Measurements from ENCODE around the gene SPSB2.

The SPSB2 gene

GRCh38 chr12:6851153-6851920 lies 21.8 kb downstream of the SPSB2 start, which contains the start of gene CDCA3 (continued):
- no peak for TF ChIP-seq ZNF621 (tag by site-specific recombination; IDR thresholded peaks at IDR 0.05)
- no peak for TF ChIP-seq ZNF521 (tag by site-specific recombination; IDR thresholded peaks at IDR 0.05)
- TF ChIP-seq ZNF292 (tag by site-specific recombination; IDR thresholded peaks at IDR 0.05; ENCODE audit: borderline replicate concordance, low read depth) = no peak
- peak; percentile 61; the same call in 1 of the 2 replicates for TF ChIP-seq ZNF629 (tag by site-specific recombination; IDR thresholded peaks at IDR 0.05)
- peak; percentile 28 for TF ChIP-seq ZFHX2 (tag by site-specific recombination; conservative IDR thresholded peaks at IDR 0.05)
- TF ChIP-seq IKZF3 (tag by site-specific recombination; IDR thresholded peaks at IDR 0.05) = no peak; the same call in 1 of the 2 replicates
- peak; percentile 46; the same call in 1 of the 2 replicates for TF ChIP-seq ZNF2 (tag by site-specific recombination; IDR thresholded peaks at IDR 0.05)
- TF ChIP-seq ZBTB44 (tag by site-specific recombination; IDR thresholded peaks at IDR 0.05) = peak; percentile 83
- TF ChIP-seq ZNF391 (tag by site-specific recombination; IDR thresholded peaks at IDR 0.05; ENCODE audit: borderline replicate concordance, low read depth) = 0 out of 2 replicates have a peak, but pooled peaks have one; percentile 31
- no peak for TF ChIP-seq ZNF274 (IDR thresholded peaks at IDR 0.05; ENCODE audit: low read length)
- TF ChIP-seq ZNF274 (tag by site-specific recombination; IDR thresholded peaks at IDR 0.05; ENCODE audit: borderline replicate concordance) = no peak
- no peak for TF ChIP-seq KLF1 (tag by site-specific recombination; IDR thresholded peaks at IDR 0.05)
- peak; percentile 82 for TF ChIP-seq ZBTB7A (tag by site-specific recombination; IDR thresholded peaks at IDR 0.05; ENCODE audit: low read depth)
- 0 out of 2 replicates have a peak, but pooled peaks have one; percentile 31 for TF ChIP-seq KLF17 (tag by site-specific recombination; IDR thresholded peaks at IDR 0.05)
- no peak for TF ChIP-seq ZNF223 (tag by site-specific recombination; IDR thresholded peaks at IDR 0.05)
- TF ChIP-seq GLI4 (tag by site-specific recombination; IDR thresholded peaks at IDR 0.05) = no peak
- TF ChIP-seq ZNF302 (tag by site-specific recombination; IDR thresholded peaks at IDR 0.05; ENCODE audit: low read depth) = no peak
- peak; percentile 77 for TF ChIP-seq SP3 (tag by site-specific recombination; IDR thresholded peaks at IDR 0.05)

- Histone ChIP-seq H3K4me1 (ENCODE audit: control insufficient read depth, insufficient read depth, low read length) (peaks cover 11% of the 10 kb centered on the region), H3K36me3 (ENCODE audit: control insufficient read depth in 2 of 2, insufficient read depth in 1 of 2, low read length in 2 of 2) (peaks cover 22 to 66% of the 10 kb centered on the region in 2 experiments), H3K9me3 (ENCODE audit: control insufficient read depth, insufficient read depth, low read depth, low read length) (no peaks in the 10 kb centered on the region), H3K27ac (ENCODE audit: extremely low read depth, low read depth, low read length) (peak overlapping the region; percentile 58), H3K4me3 (ENCODE audit: low read depth, low read length) (peak overlapping the region; percentile 76)
- CTCF ChIA-PET = interaction anchor here (0.6 to 8.4 kb wide), 7 partner anchors 14 to 257 kb away, joined by 3 to 71 read pairs (median 10); partner anchors contain the start of genes SPSB2 and TPI1
- POLR2A ChIA-PET = interaction anchor here (0.6 to 7.1 kb wide), 27 partner anchors 9 to 1330 kb away, joined by 3 to 183 read pairs (median 11); partner anchors contain the start of genes C12orf57, COPS7A, GAPDH and GNB3
- TF ChIP-seq ZXDB (tag by site-specific recombination; IDR thresholded peaks at IDR 0.05) (0 out of 2 replicates have a peak, but pooled peaks have one; percentile 31), GFI1B (tag by site-specific recombination; IDR thresholded peaks at IDR 0.05) (no peak), PBX3 (CRISPR knock-in tag; IDR thresholded peaks at IDR 0.05) (no peak), ZNF391 (tag by site-specific recombination; IDR thresholded peaks at IDR 0.05; ENCODE audit: borderline replicate concordance, low read depth) (0 out of 2 replicates have a peak, but pooled peaks have one; percentile 6), ZNF747 (tag by site-specific recombination; IDR thresholded peaks at IDR 0.05) (no peak), ZNF19 (tag by site-specific recombination; IDR thresholded peaks at IDR 0.05; ENCODE audit: low read depth) (no peak), ZEB2 (tag by site-specific recombination; IDR thresholded peaks at IDR 0.05) (no peak), ZNF658 (tag by site-specific recombination; IDR thresholded peaks at IDR 0.05) (no peak), KLF17 (tag by site-specific recombination; IDR thresholded peaks at IDR 0.05) (0 out of 2 replicates have a peak, but pooled peaks have one; percentile 15), IKZF3 (tag by site-specific recombination; IDR thresholded peaks at IDR 0.05) (peak; percentile 39; the same call in 1 of the 2 replicates), PATZ1 (tag by site-specific recombination; IDR thresholded peaks at IDR 0.05) (no peak; the same call in 1 of the 2 replicates), ZNF677 (tag by site-specific recombination; IDR thresholded peaks at IDR 0.05) (no peak), ZNF324 (tag by site-specific recombination; IDR thresholded peaks at IDR 0.05) (no peak)
Observed at GRCh38 chr12:6850796-6851152, 22.3 kb downstream of the SPSB2 start.
